ENCODE data around the gene DUSP21.
"Not testable (repeated sequence)": the region's sequence is repeated elsewhere in the genome, so short reads cannot be mapped to it uniquely, and the experiment has no call there.

DUSP21 gene

GRCh38 chrX:44843753-44844152, at the start of gene DUSP21:
TSS of gene DUSP21 (plus strand) at chrX:44844021. CDS start at chrX:44844133, 112 bp downstream.
- DNase-seq (ENCODE audit: low read depth) = no peak

GRCh38 chrX:44795945-44796450, 47.8 kb upstream of the DUSP21 start:
- no peak for DNase-seq (ENCODE audit: low read depth)

- DNase-seq (ENCODE audit: low read depth) = no peak
Measured at GRCh38 chrX:44802613-44803012, 41.2 kb upstream of the DUSP21 start.

DNA sequence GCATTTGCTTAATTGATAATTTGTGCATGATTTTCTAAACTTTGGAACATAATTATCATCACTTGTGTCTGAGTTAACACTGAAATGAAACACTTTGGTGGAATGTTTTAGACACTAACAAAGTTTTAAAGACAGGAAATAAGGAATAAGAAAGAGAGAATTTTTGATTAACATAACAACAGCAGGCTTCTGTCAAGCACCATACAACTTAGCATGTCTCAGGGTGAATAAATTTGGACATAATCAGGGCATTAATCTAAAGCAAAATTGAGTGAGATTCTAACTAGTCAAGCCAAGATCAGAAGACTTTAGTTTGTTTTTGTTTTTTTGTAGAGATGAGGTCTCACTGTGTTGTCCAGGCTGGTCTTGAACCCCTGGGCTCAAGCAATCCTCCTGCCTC, 28.1 kb upstream of the DUSP21 start:
- no peak for DNase-seq (ENCODE audit: low read depth)

- no peak for DNase-seq (ENCODE audit: low read depth)
Measured at GRCh38 chrX:44816367-44816766, 27.5 kb upstream of the DUSP21 start.

DNA sequence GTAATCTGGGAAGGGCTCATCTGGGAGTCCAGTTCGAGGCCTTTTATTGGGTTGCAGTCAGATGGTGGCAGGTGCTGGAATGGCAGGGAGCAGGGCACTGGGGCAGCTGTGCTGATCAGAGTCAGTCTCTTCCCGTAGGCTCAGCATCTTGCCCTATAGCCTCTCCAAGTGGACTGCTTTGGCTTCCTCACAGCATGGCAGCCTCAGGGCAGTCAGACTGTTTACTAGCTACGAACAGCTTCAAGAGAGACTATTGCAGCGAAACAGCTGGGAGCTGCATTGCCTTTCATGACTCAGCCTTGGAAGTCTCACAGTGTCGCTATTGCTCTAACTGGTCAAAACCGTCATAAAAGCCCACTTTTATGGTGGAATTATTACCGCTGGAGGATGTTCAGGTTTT, 26.8 kb upstream of the DUSP21 start:
- DNase-seq (ENCODE audit: low read depth) = no peak

DNA sequence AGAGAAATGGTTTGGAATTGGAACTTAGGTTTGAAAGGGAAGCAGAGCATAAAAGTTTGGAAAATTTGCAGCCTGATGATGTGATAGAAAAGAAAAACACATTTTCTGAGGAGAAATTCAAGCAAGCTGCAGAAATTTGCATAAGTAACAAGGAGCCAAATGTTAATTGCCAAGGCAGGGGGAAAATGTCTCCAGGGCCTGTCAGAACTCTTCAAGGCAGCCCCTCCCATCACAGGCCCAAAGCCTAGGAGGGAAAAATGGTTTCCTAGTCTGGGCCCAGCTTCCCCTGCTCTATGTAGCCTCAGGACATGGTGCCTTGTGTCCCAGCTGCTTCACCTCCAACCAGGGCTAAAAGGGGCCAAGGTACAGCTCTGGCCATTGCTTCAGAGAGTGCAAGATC, 21.2 kb upstream of the DUSP21 start:
- DNase-seq (ENCODE audit: low read depth) = no peak

- not testable (repeated sequence) for DNase-seq (ENCODE audit: low read depth)
Measured at GRCh38 chrX:44823193-44823592, 20.6 kb upstream of the DUSP21 start.

DNA sequence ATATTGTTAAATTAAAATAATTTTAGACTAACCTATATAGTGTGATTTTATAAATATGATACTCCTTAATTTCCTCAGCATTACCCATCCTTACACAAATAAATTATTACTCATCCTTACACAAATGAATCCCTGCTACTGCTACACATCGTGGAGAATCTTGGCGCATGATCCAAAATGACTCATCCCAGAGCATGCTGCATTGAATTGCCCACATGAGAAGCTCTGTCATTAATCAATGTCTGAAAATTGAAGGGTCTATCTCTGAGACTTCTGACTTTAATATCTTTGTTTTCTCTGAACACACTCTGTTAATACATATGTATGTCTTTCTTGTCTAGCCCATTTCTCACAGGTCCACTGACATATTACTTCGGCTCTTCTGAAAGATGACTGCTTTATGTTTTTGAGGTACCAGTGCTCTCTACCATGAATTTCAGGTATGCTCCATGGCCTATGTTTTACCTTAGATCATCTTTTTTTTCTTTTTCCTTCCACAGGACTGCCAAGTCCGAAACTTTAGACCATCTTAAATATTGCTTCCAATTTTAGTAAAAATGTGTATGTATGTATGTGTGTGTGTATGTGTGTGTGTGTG, 15.7 kb upstream of the DUSP21 start:
- DNase-seq (ENCODE audit: low read depth) = peak; percentile 79

DNA sequence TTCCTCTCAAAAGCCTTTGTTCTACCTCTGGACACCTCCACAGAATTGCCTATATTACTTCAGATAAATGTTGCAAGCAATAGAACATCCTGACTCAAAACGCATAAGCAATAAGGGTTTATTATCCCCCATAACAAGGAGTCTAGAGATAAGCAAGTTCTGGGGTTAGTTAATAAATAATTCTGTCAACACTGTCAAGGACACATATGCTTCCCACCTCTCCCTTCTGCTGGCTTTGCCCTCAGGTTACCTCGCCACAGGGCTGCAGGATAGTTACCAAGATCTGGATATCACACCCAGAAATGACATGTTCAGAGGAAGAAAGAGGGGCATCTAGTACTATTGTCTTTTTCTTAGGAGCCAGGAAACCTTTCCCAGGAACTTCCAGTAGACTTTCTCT, 14.0 kb upstream of the DUSP21 start:
- no peak for DNase-seq (ENCODE audit: low read depth)

DNA sequence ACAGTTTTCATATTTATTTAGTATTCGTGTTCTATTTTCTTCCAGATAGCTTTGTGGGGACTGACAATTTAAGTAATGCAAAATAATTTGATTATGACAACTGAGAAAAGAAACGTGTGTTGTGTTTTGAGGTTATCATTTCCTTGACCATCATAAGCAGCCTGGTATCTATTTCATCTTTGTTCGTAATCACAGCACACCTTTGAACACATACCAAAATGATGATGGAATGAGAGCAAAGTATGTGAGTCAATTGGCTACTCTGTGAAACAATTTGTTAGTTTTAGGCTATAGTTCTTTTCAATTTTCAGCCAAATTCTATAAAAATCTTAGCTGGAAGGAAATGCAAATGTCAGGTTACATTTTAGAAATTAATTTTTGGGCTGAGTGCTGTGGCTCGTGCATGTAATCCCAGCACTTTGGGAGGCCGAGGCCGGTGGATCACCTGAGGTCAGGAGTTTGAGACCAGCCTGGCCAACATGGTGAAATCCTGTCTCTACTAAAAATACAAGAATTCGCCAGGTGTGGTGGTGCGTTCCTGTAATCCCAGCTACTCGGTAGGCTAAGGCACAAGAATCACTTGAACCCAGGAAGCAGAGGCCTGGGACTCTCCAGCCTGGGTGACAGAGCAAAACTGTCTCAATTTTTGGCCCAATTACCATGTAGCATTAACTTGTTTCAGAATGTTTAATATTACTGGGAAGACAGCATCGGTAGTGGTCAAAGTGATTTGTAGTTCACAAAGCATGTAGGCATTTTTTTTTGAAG, 1.1 kb upstream of the DUSP21 start:
- no peak for DNase-seq (ENCODE audit: low read depth)

- no peak for DNase-seq (ENCODE audit: low read depth)
Measured at GRCh38 chrX:44843318-44843702, 511 bp upstream of the DUSP21 start.

- no peak for DNase-seq (ENCODE audit: low read depth)
Measured at GRCh38 chrX:44844204-44844603, 383 bp downstream of the DUSP21 start.

DNA sequence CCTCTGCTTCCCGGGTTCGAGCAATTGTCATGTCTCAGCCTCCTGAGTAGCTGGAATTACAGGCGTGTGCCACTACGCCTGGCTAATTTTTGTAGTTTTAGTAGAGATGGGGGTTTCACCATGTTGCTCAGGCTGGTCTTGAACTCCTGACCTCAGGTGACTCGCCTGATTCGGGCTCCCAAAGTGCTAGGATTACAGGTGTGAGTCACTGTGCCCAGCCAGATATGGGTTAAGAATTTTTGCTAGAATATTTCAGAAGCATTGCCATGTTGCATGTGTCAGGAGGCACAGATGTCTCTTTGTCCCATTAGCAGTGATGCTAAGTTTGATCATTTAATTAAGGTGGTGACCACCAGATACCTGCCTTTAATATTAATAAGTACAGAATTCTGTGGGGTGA, 7.1 kb downstream of the DUSP21 start:
- DNase-seq (ENCODE audit: low read depth) = not testable (repeated sequence)

DNA sequence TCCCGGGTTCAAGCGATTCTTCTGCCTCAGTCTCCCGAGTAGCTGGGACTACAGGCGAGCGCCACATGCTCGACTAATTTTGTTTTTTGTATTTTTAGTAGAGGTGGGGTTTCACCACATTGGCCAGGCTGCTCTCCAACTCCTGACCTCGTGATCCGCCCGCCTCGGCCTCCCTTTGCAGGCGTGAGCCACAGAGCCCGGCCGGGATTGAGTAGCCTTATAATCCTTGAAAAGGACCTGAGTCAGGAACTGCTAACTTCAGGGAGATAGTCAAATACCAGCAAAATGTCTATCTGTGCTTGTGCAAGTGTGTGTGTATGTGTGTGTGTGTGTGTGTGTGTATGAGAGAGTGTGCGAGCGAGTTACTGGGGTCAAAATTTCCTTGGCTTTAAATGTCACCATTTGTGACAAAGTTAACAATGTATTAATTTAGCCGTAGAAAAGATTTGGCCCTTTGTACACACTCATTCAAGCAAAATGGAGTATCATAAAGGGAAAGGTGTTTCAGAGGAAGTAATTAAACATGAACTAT, 27.4 kb downstream of the DUSP21 start:
- peak; percentile 5 for DNase-seq (ENCODE audit: low read depth)

- DNase-seq (ENCODE audit: low read depth) = no peak
Measured at GRCh38 chrX:44871931-44872820, 28.4 kb downstream of the DUSP21 start.

- DNase-seq (ENCODE audit: low read depth) = peak; percentile 94
Measured at GRCh38 chrX:44872821-44873414, 29.1 kb downstream of the DUSP21 start, which contains the start of gene KDM6A. TSS of gene KDM6A (plus strand) at chrX:44873188. CDS start at chrX:44873552, 364 bp downstream.

- DNase-seq (ENCODE audit: low read depth) = peak; percentile 50
Measured at GRCh38 chrX:44873415-44874276, 29.8 kb downstream of the DUSP21 start.

GRCh38 chrX:44874420-44875184, 30.8 kb downstream of the DUSP21 start:
- peak; percentile 42 for DNase-seq (ENCODE audit: low read depth)

- DNase-seq (ENCODE audit: low read depth) = no peak
Measured at GRCh38 chrX:44875185-44875489, 31.3 kb downstream of the DUSP21 start.
